ENCODE results near the gene NUTM1.
A peak's percentile ranks its signal among the peaks of the same experiment; 100 is the strongest.

Gene NUTM1, protein sequence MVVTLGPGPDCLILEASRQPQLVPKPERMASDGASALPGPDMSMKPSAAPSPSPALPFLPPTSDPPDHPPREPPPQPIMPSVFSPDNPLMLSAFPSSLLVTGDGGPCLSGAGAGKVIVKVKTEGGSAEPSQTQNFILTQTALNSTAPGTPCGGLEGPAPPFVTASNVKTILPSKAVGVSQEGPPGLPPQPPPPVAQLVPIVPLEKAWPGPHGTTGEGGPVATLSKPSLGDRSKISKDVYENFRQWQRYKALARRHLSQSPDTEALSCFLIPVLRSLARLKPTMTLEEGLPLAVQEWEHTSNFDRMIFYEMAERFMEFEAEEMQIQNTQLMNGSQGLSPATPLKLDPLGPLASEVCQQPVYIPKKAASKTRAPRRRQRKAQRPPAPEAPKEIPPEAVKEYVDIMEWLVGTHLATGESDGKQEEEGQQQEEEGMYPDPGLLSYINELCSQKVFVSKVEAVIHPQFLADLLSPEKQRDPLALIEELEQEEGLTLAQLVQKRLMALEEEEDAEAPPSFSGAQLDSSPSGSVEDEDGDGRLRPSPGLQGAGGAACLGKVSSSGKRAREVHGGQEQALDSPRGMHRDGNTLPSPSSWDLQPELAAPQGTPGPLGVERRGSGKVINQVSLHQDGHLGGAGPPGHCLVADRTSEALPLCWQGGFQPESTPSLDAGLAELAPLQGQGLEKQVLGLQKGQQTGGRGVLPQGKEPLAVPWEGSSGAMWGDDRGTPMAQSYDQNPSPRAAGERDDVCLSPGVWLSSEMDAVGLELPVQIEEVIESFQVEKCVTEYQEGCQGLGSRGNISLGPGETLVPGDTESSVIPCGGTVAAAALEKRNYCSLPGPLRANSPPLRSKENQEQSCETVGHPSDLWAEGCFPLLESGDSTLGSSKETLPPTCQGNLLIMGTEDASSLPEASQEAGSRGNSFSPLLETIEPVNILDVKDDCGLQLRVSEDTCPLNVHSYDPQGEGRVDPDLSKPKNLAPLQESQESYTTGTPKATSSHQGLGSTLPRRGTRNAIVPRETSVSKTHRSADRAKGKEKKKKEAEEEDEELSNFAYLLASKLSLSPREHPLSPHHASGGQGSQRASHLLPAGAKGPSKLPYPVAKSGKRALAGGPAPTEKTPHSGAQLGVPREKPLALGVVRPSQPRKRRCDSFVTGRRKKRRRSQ
- 0 to 0.04 reads per million in 2 donors for total RNA-seq

DNA sequence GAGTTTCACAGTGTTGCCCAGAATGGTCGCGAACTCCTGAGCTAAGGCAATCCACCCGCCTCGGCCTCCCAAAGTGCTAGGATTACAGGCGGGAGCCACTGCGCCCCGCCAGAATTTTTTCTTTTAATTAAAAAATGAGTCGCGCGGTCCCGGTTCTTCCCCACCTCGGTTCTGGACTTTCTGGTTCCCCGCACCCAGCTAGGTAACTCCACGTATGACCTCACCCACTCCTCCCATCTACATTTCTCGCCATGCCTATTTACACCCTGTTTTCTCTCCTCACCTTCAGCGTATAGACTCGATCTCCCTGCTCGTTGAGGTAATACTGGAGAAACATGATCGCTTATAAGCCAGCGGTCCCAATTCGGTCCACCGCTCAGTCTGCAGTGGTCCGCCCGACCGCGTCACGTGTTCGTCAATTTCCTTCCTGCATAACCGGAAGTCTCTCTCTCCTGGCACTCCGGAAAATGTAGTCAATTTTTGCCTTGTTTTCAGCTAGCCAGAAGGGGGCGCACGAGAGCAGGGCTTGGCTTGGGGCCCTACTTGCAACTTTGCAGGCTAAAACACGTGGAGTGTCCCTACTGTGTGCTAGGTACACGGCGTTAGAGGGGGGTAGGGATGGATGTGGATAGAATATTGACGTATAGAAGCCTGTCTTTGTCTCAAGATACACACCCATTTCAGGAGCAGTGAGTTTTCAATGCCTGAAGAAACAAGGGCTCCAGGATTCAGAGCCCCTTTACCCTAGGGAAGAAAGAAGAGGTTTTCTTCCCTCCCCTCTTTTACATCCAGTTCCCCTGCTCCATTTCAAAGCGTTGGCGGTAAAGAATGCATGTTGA lies at the start of gene NUTM1, which contains the start of gene NOP10:
Gene NUTM1 (plus strand): TSS at position 579 of the 839 bp plus-strand sequence. CDS start 382 bp downstream, outside the sequence.
Gene NOP10 (minus strand): TSS at position 400 of the 839 bp plus-strand sequence. CDS start 63 bp downstream, at position 337.
- DNase-seq: peak; percentile 57

DNA sequence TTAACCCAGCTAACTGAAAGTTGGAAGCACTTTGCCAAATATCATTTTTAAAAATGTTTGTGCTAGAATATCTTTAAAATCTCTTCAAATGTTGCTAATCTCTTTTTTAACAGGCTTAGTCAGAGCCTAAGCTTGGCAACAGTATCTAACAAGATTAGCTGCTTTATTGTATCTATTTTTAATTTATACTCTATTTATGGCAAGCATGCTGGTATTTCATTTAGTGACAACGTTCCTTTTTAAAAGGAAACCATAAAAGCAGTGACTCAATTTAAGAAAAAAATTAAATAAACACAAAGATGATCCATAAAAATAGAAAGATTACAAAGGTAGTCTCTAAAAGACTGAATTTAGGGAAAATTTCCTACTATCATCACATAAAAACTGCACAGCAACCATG lies 46.1 kb upstream of the NUTM1 start:
- no peak for DNase-seq

DNA sequence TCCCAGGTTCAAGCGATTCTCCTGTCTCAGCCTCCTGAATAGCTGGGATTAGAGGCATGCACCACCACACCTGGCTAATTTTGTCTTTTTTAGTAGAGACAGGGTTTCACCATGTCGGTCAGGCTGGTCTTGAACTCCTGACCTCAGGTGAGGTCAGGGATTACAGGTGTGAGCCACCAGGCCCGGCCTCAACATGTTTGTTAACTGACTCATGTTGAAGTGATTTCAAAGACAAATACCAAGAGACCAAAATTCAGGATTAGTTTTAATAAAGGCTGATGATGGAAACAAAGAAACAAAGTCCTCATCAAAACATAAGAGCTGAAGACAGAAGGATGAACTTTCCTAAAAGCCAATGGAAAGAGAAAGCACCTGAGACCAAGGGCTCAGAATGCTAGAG lies 42.1 kb upstream of the NUTM1 start:
- no peak for DNase-seq

DNA sequence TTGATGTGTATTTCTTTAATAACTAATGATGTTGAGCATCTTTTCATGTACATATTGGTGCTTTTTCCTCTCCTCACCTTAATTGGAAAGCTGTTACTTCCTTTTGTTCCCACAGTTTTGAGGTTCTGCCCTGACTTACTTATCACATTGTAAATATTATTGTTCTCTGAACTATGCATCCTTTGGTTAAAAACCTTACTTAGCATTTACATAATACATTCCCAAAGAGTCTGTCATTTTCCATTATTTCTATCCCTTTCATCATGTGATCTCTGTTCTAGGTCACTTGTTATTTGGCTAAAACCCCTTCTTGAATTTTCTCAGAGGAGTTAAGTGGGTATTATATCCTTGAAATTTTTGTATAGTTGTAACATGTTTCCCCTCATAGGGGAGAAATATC lies 38.5 kb upstream of the NUTM1 start:
- no peak for DNase-seq

DNA sequence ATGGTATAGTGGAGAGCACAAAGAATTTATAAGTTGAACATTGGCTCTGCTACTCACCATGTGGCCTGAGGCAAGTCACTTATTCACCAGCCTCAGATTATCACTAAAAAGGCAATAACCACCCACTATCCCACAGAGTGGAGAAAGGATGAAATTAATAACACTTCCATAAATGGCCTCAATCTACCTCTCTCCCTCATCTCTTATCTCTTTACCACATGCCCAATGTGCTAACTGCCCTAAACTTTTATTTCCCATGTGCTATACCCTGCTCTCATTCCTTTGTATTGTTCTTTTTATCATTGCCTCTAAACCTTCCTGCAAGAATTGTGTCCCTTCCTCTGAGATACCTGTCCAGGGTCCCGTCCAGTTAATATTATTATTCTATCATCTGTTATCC lies 31.6 kb upstream of the NUTM1 start:
- no peak for DNase-seq

DNA sequence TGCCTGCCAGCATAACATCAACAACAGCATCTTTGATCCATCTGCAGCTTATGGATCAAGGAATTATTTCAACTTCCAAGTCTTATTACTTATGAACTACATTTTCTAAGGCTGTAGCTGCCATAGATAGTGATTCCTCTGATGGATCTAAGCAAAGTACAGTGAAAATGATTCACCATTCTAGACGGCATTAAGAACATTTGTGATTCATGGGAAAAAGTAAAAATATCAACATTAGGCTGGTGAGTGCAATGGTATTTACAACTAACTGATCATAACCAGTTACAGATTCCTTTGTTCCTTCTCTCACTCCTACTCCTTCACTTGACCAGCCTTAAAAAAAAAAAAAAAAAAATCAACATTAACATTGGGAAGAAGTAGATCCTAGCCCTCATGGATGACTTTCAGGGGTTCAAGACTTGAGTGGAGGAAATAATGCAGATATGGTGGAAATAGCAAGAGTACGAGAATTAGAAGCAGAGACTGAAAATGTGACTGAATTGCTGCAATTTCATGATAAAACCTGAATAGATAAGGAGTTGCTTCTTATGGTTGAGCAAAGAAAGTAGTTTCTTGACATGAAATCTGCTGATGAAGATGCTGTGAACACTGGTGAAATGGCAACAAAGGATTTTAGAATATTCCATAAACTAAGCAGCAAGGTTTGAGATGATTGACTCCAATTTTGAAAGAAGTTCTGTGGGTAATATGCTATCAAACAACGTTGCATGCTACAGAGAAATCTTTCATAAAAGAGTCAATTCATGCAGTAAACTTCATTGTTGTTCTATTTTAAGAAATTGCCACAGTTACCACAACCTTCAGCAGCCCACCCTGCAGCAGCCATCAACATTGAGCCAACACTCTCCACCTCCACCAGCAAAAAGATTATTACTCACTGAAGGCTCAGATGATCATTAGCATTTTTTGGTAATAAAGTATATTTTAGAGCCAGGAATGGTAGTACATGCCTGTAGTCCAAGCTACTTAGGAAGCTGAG lies 28.3 kb upstream of the NUTM1 start:
- no peak for DNase-seq

DNA sequence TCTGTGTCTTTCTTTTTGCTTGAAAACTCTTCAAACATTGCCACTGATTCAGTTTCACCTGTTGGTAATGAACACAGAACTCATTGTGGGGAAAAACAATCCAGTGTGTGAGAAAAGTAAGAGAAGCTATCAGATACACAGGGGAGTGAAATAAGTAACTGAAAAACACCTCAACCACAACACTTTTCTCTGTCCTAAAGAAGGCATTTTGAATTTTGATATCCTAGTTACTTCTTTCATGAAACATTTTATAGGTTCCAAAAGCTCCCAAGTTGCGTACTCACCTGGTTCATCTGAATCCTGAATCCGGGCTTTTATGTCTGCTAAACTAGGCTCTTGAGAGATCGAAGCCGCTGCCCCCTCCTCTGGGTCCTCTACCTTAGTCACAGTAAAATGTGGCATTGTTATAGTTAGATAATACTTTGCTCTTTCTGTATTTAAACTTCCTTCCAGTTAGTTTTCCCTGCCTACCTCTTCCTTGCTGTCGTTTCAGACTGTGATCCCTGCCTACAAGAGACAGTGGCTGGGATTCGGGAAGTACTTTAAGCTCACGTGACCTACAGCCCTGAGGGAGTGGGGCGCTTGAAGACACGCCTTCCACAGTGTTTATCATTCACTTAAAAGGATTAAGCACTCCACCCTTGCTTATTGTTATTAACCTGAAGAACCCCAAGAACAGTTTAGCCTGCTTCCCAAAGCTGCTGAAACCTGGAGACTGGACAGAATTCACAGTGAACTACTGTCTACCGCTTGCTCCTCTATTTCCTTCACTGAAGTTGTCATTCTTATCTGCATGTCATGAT lies 24.6 kb upstream of the NUTM1 start:
- no peak for DNase-seq

DNA sequence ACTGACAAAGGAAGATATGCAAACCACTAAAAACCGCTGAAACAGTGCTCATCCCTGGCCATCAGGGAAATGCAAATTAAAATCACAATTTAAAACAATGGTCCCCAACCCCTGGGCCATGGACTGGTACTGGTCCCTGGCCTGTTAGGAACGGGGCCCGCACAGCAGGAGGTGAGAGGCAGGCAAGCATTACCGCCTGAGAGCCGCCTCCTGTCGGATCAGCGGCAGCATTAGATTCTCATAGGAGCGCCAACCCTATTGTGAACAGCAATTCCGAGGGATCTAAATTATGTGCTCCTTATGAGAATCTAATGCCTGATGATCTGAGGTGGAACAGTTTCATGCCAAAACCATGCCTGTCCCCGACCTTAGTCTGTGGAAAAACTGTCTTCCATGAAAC lies 19.9 kb upstream of the NUTM1 start:
- DNase-seq: no peak

DNA sequence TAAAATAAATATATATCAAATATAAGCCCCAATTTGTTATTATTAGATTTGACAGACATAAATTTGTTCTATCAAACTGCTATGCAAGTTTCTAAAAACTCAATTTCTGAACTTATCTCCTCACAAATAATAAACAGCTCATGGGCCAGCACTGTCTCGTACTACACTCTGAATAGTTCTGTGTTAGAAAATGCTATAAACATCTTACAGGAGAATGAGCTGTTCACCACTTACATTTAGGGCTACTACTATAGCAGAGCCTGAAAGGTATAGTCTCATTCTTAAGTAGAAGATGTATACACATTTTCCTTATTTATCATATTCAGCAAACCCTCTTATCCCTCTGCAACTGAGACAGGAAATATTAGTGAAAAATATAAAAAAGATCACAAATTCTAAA lies 18.2 kb upstream of the NUTM1 start:
- DNase-seq: no peak

DNA sequence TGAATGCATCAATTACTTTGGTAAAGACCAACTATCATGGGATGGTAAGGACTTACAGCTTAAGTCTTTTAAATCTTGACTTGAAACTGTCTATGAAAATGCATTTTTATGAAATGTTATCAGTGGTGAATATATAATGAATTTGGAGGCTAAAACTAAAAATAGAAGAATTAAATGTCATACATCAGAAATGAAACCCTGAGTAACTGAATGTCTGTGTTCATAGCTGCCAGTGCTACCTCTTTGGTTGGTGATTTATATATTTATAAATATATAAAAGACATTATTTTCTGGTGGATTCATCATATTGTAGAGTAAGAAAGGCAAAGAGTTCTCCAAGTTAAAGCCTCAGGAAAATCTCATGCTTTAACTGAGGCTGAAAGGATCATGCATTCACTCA lies 17.7 kb upstream of the NUTM1 start:
- no peak for DNase-seq

DNA sequence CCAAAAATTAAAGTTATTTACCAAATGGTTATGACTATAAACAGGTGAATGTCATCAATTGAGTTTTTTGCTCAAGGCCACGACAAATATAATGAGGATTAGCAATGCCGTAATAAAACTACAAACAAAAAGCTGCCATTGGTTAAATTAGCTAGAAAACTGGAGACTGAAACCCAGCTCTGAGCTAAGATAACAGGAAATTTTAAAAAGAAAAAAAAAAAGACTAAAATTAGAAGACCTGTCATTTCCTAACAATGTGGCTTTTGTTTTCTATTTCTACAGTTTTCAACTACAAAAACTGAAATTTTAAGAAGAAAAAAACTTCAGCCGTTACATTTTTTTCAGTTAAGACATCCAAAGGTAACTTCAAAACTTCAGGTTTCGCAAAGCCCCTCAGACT lies 15.2 kb upstream of the NUTM1 start:
- DNase-seq: no peak

DNA sequence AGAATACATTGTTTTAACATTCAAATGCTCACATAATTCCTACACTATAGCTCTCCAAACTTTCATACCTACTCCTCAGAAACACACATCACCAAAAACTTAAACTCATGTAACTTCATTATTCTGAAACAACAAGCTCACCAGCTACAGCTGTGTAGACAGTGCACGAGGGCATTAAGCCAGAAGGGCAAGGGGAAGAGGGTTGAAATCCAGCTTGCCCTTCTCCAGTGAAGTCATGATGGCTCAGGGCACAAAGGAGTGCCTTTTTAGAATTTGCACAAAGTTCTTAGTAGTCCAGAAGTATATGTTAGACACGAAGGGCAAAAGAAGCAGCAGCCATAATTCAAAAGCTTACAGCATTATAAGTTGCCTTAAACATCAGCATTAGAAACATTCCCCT lies 14.1 kb upstream of the NUTM1 start:
- no peak for DNase-seq

DNA sequence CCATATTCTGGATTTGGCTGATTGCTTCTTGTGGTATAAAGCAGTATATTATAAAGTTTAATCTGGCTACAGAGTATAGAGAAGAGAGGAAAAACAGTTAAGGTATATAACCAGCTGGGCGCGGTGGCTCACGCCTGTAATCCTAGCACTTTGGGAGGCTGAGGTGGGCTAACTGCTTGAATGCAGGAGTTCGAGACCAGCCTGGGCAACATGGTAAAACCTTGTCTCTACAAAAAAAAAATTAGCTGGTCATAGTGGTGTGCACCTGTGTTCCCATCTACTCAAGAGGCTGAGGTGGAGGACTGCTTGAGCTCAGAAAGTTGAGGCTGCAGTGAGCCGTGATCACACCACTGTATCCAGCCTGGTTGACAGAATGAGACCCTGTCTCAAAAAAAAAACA lies 12.8 kb upstream of the NUTM1 start:
- no peak for DNase-seq

DNA sequence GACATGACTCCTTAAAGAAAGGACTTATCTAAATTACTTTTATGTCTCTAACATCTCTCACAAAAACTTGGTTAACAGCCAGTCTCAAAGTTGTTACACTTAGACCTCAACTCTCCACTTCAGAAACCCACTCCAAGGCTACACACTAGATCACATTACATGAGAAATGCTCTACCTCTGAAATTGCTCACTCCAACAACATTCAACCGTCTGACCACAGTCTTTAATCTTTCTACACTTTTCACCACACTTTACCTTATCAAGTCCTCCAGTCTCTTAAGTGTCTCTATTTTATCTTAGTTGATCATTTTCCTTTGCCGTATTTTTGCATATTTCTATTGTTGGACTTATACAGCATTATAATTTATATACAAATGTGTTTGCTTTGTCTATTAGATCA lies 11.3 kb upstream of the NUTM1 start:
- no peak for DNase-seq

DNA sequence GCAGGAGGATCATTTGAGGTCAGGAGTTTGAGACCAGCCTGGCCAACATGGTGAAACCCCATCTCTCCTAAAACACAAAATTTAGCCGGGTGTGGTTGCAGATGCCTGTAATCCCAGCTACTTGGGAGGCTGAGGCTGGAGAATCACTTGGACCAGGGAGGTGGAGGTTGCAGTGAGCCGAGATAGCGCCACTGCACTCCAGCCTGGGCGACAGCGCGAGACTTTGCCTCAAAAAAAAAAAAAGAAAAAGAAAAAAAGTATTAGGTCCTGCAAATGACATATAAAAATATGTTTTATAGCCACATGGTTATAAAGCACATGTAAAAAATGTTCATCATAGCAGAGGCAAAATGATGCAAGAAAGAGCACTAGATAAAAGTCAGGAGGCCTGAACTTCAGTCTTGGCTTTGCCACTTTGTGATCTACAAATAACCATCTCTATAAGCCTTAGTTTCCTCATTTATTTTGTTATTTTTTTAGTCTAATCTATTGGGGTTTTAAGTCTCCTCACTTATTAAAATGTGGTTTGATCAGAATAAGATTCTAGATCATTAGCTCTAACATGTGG lies 10.5 kb upstream of the NUTM1 start:
- DNase-seq: no peak

DNA sequence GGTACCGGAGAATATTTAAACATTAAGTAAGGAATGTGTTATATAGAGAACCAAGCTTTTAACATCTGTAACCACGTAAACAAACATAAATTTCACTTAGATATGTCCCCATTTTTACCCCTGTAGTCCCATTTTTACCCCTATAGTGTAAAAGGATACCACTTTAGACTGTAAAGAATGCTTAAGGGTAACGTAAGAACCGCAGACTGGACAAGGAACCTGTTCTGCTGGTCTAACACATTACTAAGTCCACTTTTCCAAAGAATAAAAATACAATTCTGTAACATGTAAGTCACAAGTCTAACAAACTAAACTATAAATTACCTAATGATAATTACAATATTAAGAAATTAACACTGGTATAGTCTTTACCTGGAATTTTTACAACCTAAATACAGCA lies 8.4 kb upstream of the NUTM1 start:
- no peak for DNase-seq

DNA sequence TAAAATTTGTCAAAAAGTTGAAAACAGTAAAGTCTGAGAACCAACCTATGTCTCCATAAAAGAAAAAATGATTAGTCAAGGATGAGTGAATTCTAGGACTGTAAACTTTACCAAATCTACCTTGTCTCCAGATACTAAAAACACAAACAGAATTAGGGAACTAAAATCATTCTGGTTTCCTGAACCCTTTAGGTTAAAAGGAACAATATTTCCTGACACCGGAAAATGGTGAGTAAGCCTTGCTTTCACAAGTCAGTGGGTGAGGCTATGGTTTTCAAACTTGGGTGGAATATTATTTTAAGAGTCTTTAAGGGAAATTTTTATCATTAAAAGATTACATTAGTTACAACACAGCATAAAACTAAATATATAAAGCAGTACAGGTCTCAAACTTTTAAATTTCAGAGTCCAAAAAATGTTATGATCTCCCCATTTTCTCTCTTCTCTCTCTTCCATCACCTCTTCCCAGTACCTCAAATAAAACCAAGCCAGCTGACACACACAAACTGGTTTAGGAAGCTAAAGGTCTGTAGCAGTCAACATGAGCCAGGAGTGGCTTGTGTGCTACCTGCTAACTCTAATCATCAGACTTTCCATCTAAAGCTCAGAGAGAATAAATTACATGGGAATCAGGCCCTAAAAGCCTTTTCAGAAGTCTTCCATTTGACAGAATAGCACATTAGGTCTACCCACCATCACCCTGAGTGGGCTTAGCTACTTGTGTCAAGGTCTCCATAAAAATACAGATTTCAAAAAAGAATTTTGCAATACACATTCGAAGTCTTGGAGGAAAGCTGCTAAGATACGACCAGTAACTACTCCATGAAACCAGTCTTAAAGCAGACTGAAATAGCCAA lies 7.7 kb upstream of the NUTM1 start:
- DNase-seq: no peak

DNA sequence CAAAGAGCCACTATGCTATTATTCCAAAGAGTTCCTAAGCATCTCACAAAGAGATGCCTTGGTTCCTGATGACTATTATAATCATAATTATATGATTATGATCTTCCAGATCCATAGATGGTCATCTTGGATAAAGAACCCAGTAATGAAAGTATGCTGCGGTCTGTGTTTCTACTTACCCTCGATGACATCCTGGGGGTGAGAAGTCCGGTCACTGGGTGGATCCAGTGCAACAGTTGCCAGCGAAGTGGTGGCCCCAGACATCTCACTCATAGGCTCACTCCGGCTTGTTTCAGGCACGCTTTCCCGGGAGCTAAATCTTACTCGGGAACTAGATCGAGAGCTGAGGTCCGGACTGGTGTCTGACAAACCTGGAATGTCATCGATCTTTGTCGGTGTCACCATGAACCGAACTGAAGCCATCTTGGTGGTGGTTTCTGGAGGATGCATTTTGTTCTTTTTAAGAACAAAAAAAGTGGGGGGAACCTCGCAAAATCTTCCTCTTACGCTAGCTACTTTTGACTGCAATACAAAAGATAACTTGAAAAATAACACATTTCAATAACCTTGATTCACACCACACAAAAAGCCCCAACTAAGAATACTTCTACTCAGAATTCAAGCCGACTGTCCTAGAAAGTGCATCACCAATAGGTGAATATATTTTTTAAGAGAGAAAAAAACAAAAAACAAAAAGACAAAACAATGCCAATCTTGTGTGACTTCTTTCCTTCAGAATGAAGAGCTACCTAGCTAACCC lies 6.7 kb upstream of the NUTM1 start:
- DNase-seq: no peak
